LoVo (cell line): ENCODE results near the gene FBXL7.
A peak's percentile ranks its signal among the peaks of the same experiment; 100 is the strongest.

Source experiments
- DNase-seq: peaks from one replicate; pipeline ENCODE4 v3.0.0-alpha.2; 2016; ENCODE audit warnings: low spot score

FBXL7 gene

GRCh38 chr5:15579193-15579990, 79.4 kb downstream of the FBXL7 start:
- no peak for DNase-seq

GRCh38 chr5:15584528-15584927, 84.5 kb downstream of the FBXL7 start:
- DNase-seq = no peak

GRCh38 chr5:15585128-15585527, 85.1 kb downstream of the FBXL7 start:
- no peak for DNase-seq

- DNase-seq = no peak
Observed at GRCh38 chr5:15585841-15586591, 86.0 kb downstream of the FBXL7 start.

DNA sequence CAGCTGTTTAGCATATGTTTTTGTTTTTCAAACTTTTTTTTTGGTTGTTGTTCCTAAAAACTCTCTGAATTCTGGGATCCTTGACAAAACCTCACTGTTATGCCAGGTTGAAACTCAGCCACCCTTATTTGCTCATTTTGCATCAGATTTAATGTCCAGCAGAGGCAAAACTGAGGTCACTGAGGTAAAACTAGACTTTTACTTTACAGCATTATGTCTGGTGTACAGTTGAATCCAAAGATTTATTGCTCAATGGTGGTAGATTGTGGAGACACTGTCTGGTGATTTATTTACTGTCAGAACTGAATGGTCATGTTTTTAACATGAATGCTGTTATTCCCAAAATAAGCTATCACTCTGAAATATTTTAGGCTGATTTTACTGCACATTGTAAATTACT, 87.9 kb downstream of the FBXL7 start:
- DNase-seq = no peak

DNA sequence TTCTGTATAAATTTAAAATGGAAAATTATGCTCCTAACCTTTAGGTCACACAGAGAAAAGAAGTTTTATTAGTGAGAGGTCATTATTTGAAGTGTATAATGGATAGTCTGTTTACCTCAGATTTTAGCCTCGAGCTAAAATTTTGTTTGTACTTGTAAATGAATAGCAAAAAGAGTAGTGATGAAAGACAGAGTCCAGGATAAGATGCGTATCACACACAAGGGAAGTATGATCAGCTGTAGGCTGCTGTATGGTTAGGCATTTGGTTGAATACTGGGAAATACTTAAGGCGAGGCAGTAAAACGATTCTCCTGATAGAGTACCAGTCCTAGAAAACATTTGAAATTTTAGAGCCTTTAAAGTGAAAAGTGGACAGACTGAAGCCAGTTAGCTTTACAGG, 92.7 kb downstream of the FBXL7 start:
- DNase-seq = no peak

- DNase-seq = no peak
Observed at GRCh38 chr5:15594977-15595568, 95.1 kb downstream of the FBXL7 start.

- DNase-seq = no peak
Observed at GRCh38 chr5:15595929-15596328, 95.9 kb downstream of the FBXL7 start.

DNA sequence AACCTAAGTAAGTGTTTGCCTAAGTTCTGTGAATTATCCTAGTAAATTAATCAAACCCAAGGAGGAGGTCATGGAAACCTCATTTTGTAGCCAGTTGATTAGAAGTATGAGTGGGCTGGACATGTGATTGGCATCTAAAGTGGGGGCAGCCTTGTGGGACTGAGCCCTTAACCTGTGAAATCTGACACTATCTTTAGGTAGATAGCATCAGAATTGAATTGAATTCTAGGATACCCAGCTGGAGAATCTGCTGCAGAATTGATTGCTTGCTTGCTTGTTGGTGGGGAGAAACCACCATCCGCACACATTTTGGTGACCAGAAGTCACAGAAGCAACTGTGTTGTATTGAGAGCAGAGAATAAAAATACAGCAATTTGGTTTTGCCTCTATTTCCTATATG, 97.0 kb downstream of the FBXL7 start:
- no peak for DNase-seq

DNA sequence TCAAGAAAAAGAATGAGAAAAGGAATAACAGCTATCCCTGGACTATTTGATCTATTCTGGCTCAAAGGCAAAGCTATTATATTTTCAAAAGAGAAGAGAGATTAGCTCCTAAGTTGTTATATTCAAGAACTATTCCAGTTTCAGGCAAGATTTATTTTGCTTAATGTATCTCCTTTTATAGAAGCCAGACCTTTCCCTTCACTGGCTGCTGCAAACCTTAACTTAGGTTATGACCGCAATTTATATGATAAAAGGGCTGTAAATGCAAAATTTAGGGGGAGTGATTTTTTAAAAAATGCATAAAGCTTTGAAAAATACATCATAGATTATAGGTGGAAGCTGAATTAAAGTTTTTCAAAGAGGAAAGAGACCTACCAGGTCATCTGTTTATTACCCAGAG, 97.8 kb downstream of the FBXL7 start:
- no peak for DNase-seq

- peak; percentile 16 for DNase-seq
Observed at GRCh38 chr5:15598294-15598902, 98.4 kb downstream of the FBXL7 start.

- DNase-seq = no peak
Observed at GRCh38 chr5:15600035-15600434, 100.1 kb downstream of the FBXL7 start.

GRCh38 chr5:15601274-15601673, 101.3 kb downstream of the FBXL7 start:
- no peak for DNase-seq

- no peak for DNase-seq
Observed at GRCh38 chr5:15601853-15602252, 101.9 kb downstream of the FBXL7 start.

DNA sequence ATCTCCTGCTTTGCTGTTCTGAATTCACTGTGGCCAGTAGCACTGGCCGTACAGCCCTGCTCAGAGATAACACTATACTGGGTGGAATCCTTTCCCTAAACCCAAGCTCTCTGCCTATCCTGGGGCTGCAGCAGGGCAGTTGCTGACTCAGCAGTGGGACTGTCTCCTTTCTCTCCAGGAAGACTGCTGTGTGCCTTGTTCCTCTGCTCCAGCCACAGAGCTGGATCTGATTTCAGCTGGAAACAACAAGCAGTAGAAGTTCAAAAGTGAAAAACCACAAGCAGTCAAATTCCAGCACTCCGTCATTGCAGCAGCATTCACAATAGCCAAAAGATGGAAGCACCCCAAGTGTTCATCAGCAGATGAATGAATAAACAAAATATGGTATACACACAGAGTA, 105.0 kb downstream of the FBXL7 start:
- no peak for DNase-seq

DNA sequence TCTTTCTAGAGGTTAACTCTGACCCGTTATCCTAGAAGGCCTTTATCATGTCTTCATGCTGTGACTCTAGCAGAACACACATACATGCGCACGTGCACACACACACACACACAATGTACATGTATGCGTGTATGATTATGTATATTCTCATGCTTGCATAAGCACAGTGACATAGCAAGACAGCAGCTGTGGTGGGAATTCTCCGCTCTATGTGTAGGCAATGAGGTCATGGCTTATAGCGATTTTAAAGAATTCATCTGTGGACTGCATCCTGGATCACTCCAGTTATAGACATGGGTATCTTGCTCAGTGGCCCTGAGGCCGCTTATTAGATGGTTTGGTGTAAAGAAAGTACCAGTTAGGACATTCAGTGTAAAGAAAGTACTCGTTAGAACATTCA, 106.2 kb downstream of the FBXL7 start:
- DNase-seq = no peak

DNA sequence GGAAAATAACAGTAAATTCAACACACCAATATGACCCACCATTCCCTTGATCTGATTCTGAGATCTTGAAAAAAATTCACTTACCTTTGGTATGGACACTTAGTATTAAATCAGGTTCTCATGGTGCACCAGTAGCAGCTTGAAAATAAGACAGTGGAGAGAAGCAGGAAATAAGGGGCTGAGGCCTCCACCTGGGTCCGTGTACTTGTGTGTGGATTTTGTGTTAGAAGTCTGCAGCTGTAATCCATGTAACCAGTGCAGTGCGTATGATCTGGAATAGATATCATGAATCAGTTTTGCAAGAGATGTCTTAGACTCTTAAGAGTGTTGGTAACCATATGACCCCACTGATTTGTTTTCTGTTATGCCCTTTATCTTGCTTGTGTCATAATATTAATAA, 107.1 kb downstream of the FBXL7 start:
- DNase-seq = no peak

DNA sequence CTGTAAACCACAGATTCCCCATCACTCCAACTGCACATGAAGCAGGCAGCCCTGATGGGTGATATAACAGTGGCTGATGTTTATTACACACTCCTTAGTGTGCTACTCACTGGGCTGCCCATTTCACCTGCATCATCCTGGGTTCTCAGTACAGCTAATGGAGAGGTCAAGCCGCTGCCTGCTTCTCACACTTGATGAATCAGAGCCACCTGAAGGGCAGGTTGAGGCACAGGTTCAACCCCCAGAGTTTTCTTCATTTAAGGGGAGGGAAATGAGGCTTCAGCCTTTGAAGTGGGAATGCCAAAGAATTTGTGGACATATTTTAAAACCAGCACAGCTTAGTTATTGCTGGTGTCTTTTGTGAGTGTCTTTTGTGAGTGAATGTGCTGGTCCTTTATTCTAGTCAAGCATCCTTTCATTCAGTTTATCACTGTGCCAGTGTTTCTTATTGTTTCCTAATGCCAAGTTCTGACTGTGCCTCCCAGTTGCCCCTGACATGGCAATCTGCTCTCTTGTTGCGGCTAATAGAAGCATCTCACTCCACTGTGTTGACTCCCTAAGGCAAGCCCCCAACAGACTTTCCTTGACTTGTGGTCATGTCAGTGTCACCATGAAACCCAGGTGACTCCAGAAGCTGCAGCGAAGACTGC, 109.2 kb downstream of the FBXL7 start:
- DNase-seq = no peak

DNA sequence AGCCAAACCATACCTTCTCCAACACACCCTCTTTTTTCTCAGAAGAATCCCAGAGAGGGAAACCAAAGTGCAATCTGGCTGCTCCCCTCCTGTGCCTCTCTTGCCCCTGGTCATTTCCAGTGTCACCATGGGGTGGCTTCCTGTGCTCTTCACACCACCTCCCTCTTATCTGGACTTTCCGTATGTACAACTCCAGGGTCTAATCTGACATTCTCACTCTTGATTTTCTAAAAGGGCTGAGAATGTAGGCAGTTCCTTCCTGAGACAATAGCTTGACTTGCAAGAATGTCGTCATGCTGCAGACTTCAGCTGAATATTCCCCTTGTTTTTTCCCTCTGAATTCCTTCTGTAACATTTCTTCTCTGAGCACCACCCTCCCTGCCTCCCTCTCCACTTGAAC, 110.2 kb downstream of the FBXL7 start:
- DNase-seq = no peak

DNA sequence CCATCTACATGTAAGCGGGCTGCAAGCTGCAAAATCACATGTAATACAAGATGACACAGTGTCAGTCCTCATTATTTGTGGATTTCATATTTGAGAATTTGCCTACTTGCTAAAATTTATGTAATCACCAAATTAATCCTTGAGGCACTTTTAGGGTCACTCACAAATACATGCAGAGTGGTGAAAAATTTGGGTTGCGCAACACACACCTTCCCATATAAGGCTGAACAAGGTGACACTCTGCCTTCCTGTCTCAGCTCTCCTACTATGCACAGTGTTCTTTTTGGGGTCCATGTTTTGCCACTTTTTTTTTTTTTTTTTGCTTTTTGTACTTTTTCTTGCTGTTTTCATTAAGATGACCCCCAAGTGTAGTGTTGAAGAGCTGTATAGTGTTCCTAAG, 111.0 kb downstream of the FBXL7 start:
- DNase-seq = no peak

GRCh38 chr5:15612915-15613635, 113.1 kb downstream of the FBXL7 start:
- DNase-seq = no peak

DNA sequence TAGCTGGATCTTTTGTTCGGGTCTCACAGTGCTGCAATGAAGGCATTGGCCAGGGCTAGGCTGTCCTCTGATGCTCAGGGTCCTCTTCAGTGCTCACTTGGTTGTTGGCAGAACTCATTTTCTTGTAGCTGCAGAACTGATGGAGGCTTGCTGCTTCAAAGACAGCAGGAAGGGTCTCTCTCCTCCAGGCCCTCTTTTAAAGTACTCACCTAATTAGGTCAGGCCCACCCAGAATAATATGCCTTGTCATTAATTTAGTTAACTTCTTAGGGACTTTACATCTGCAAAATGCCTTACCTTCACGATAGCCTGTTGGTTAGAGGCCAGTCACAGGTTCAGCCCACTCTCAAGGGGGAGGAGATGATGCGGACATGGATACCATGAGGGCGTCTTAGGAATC, 114.7 kb downstream of the FBXL7 start:
- no peak for DNase-seq
